COLO829 (cell line): Measurements from ENCODE around the gene NLK.
"Not testable (repeated sequence)": the region's sequence is repeated elsewhere in the genome, so short reads cannot be mapped to it uniquely, and the experiment has no call there.

Experiments
- DNase-seq: peaks from one replicate; pipeline ENCODE4 v3.0.0; 2012; ENCODE audit warnings: low spot score

NLK gene

GRCh38 chr17:28155405-28155804, 112.9 kb downstream of the NLK start:
- not testable (repeated sequence) for DNase-seq

- DNase-seq, result no peak
Measured at GRCh38 chr17:28159004-28159403, 116.5 kb downstream of the NLK start.

DNA sequence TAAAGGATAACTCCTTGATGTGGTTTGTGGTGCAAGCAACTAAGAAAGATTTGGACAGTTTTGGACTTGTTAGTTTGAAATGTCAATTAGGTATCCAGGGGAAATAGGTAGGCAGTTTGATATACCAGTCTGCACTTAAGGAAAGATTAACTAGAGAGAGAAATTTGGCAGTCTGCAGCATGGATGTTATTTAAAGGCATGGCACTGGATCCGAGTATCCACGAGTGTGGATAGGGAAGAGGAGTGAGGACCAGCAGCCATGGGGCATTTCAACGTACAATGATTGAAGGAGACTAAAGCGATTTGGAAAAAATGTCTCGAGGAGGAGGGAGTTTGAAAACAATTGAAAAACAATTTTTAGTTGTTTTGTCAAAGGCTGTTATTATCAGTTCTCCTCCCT, 117.4 kb downstream of the NLK start:
- no peak for DNase-seq

- DNase-seq, result no peak
Measured at GRCh38 chr17:28160610-28161009, 118.1 kb downstream of the NLK start.

DNA sequence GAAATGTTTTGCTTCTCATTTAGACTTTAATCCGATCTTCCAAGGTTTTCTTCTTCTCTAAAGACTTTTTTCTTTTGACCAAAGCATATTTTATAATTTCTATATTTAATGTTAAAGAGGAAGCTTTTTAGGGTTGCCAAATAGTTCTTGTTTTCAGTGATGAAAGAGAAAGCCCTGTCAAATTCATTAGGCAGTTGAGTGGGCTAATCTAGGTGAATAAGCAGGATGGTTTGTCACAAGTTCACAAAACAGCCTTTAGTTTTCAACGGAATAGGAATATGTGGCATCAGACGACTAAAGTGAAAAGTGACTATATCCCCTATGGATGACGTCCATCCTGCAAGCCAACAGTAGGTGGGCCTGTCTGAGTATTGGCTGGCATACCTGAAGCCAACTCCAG, 118.8 kb downstream of the NLK start:
- no peak for DNase-seq

GRCh38 chr17:28166478-28166877, 124.0 kb downstream of the NLK start:
- DNase-seq, result no peak

DNA sequence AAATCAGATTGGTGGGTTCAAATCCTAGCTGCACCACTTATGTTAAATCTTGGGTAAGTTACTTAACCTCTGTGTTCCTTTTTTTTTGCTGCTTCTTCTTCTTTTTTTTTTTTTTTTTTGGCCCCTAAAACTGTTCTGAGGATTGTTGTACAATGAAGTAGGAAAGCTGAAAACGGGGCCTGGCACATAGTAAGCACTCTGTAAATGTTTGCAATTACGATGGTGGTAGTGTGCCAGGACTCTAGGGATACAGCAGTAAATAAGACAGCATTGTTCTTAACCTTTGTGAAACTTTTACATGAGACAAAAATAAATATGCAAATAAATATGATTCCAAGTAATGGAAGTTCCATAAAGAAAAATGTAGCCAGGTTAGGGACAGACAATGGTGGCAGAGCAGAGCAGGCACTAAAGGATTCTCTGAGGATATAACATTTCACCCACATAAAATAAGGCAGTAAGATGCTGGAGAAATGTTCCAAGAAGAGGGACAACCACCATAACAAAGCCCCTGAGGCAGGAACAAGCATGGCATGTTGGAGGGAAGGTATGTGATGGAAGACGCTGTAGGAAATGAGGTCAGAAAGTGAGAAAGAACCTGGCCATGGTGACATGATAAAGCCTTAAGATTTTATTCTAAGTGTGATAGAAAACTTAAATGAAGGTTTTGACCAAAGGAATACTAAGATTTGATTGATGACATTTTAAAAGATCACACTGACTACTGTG, 127.3 kb downstream of the NLK start:
- DNase-seq, result no peak

DNA sequence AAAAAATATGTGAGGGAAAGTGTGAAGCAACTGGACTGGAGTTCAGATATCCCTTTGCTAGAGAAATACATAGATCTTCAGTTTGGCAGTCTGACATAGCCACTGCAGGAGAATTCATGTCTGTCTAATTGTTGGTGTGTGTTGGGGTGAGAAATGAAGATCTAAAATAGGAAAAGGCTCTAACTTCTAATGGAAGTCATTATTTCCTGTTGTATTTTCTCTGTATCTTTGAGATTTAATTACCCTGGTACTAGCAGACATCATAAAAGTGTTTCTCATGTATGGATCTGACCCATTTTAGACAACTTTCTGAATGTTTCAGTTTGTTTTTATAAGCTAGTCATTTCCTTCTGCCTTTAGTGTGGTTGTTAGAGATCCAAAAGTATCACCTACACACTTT, 128.3 kb downstream of the NLK start:
- no peak for DNase-seq

- no peak for DNase-seq
Measured at GRCh38 chr17:28173031-28173561, 130.6 kb downstream of the NLK start.

- no peak for DNase-seq
Measured at GRCh38 chr17:28173801-28174200, 131.3 kb downstream of the NLK start.

DNA sequence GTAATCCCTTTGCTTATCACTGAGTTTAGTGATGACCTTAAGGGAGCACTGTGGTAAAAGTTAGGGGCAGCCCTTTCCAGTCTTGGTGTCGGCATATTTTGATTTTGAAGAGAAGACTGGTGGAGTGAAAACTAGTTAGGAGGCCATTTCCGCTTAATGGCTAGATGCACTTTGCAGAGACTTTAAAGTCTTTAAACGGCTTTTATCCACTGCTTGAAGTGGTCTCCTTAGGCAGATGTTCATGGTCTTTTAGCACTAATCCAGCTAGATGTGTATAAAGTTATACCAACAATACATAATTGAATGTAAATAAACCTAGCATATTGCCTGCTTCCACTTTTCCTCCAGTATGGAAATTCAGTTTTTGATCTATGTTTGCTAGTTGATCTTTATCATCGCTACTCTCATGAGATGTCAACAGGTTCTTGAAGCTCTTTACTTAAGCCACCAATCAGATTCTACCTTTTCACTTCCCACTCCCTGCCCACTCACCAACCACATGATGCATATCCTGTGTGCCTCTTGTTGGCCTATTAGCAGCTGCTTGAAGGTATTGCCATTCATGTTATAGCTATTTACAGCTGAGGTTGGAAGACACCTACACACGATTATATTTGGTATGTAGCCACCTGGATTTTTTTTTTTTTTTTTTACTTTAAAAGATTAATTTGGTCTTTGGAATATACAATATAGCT, 132.0 kb downstream of the NLK start:
- no peak for DNase-seq

DNA sequence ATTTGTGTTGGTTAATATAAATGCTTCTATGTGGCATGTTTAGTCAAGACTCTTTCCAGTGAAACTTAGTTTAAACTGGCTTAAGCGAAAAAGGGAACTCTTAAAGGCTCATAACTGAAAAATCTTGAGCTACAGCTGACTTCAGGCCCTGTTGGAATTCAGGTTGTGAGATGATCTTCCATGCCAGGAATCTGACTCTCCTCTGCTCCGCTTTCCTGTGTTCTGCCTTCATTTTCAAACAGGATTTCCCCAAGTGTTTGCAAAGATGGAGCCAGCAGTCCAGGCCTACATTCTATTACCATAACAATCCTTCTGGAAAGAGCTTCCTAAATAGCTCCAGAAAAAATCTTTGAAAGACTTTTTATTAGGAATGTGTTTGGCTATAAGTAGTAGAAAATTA, 134.9 kb downstream of the NLK start:
- DNase-seq, result no peak

DNA sequence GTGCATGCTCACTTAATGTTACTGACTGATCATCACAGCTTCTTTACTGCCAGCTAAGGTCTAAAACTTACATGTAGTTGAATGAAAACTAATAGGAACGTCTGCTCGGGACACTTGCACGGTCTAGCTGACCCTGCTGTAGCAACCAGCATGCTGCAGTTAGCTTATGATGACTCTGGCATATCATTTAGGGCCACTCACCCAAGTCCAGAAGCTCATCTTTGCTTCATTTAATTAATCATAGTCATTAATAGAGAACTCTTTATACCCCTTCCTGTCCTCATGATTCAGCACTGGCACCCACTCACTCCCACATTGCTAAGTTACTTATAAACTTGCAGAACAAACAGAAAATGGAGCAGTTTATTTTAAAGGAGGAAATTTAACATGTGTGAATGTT, 136.3 kb downstream of the NLK start:
- DNase-seq, result peak; percentile 13

- DNase-seq, result no peak
Measured at GRCh38 chr17:28180449-28180848, 138.0 kb downstream of the NLK start.

- no peak for DNase-seq
Measured at GRCh38 chr17:28181568-28181967, 139.1 kb downstream of the NLK start.

DNA sequence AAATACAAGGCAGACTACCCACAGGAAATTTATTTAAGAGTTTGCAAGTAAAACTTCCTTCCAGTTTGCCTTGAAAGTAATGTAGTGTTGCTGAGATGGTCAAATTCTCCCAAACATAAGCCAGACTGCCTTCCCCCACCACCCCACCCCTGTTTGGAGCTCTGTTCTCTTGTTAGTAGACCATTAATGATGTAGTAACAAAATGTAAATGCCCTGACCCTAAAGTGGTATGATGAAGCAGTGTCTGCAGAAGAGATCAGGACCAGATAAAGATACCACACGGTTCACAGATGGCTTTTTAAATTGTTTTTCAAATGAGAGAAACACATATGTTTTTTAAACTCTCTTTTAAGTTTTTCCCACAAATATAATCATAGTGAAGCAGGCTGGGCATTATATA, 140.1 kb downstream of the NLK start:
- DNase-seq, result no peak

- no peak for DNase-seq
Measured at GRCh38 chr17:28185658-28186057, 143.2 kb downstream of the NLK start.

GRCh38 chr17:28186472-28186871, 144.0 kb downstream of the NLK start:
- not testable (repeated sequence) for DNase-seq

DNA sequence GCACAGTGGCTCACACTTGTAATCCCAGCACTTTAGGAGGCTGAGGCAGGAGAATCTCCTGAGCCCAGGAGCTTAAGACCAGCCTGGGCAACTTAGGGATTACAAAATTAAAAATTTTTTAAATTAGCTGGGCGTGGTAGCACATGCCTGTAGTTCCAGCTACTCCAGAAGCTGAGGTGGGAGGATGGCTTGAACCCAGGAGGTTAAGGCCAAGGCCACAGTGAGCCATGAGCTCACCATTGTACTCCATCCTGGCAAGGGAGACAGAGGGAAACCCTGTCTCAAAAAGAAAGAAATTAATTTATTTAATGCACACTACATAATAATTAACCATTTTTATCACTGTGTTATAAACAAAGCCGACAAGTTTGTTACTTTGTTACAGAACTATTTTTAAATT, 145.5 kb downstream of the NLK start:
- DNase-seq, result no peak

DNA sequence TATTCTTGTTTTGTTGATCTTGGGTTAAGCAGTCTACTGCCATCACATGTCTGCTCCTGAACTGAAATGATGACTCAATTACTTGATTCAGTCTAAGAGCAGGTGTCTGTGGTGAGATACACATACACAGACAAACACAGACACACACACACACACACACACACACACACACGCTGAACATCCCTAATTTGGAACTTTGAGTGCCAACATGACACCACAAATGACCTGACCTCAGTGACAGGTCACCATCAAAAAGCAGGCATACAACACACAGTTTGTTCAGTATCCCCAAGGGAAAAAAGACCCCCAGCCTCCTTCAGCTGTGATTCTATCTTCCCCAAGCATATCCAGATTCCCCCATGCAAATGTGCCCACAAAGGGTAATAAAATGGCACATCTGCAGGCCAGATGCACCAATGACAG, 146.4 kb downstream of the NLK start:
- no peak for DNase-seq

DNA sequence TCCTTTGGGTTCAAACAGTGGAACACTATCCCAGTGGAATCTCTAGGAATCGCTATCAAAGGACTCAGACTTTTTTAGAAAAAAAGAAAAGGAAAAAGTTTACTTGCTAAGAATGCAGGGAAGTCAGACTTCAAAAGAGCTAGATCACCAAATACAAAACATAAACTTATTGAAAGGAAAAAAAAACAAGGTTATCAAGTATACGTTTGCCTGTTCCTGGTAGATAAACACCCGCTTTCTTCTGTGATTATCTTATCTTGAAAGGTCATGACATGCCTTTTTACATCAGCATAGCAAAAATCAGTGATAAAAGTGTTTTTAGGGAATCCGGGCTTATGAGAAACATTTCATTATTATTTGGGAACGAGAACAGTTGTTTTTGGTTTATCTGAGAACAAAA, 147.2 kb downstream of the NLK start:
- DNase-seq, result no peak

GRCh38 chr17:28191018-28191417, 148.5 kb downstream of the NLK start:
- no peak for DNase-seq

GRCh38 chr17:28193241-28193640, 150.8 kb downstream of the NLK start:
- DNase-seq, result no peak

- no peak for DNase-seq
Measured at GRCh38 chr17:28194382-28194781, 151.9 kb downstream of the NLK start.
